ENCODE measurements around the gene GNAI3. TPM values are rescaled to one million over a fixed set of nuclear protein-coding genes. Genes with fewer than 3 reads are reported as not detected.

Gene GNAI3
- total and polyA plus RNA-seq, 9 donors = 6.9 to 10.0 (median 7.4) TPM

- no peak overlapping the region for H3K27ac ChIP-seq (ENCODE audit: low read length)
- no peak for DNase-seq
- H3K27me3 ChIP-seq (ENCODE audit: control insufficient read depth, insufficient read depth, low read length) = no peaks in the 10 kb centered on the region
- peaks cover 34% of the 10 kb centered on the region for H3K4me1 ChIP-seq (ENCODE audit: control insufficient read depth, insufficient read depth, low read length)
- peaks cover 9% of the 10 kb centered on the region for H3K36me3 ChIP-seq (ENCODE audit: control insufficient read depth, insufficient read depth, low read length)
- H3K4me3 ChIP-seq (ENCODE audit: low read length) = no peak overlapping the region
- H3K9me3 ChIP-seq (replicated peaks; ENCODE audit: control insufficient read depth, low read depth, low read length) = no peaks in the 10 kb centered on the region
- WGBS (ENCODE audit: insufficient coverage) = 20% methylated on average over 2 of the region's 2 CpGs
Measured at GRCh38 chr1:109635862-109636200, 87.4 kb downstream of the GNAI3 start.

DNA sequence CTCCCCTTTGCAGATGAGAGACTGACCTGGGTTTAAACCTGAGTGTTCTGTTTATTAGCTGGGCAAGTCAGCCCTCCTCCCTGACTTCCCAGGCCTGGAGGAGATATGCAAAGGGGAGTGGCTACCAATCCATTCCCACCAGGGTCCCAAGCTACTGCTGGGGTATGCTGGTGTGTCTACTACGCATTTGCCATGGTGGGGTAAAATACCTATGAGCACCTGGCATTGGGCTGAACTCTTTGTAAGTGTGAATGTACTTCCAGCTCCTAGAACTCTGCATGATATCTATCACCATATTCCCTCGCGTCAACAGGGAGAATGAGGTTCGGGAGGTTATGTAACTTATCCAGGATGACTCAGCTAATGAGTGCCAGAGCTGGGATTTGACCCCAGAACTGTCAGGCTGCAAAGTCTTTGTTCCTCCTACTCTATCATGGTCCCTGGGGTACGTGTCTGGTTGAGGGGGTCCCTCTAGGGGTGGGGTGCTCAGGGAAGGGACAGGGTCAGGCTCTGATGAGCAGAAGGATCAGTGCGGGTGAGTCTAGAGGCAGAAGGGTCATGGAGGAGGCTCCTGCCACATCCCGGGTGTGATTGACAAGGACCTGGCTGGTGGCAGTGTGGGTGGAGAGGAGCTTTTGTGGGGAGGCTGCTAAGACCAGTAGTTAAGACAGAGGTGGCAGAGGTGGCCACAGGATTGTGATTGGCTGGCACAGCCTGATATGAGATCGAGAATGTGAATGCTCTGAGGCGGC, 88.0 kb downstream of the GNAI3 start:
- H3K36me3 ChIP-seq (ENCODE audit: control insufficient read depth, insufficient read depth, low read length) = peaks cover 4% of the 10 kb centered on the region
- WGBS (ENCODE audit: insufficient coverage) = 40% methylated on average over 2 of the region's 9 CpGs
- no peak for DNase-seq
- H3K9me3 ChIP-seq (replicated peaks; ENCODE audit: control insufficient read depth, low read depth, low read length) = no peaks in the 10 kb centered on the region
- H3K27ac ChIP-seq (ENCODE audit: low read length) = no peak overlapping the region
- H3K4me3 ChIP-seq (ENCODE audit: low read length) = no peak overlapping the region
- peaks cover 28% of the 10 kb centered on the region for H3K4me1 ChIP-seq (ENCODE audit: control insufficient read depth, insufficient read depth, low read length)
- no peaks in the 10 kb centered on the region for H3K27me3 ChIP-seq (ENCODE audit: control insufficient read depth, insufficient read depth, low read length)

GRCh38 chr1:109637446-109637845, 89.0 kb downstream of the GNAI3 start:
- Histone ChIP-seq H3K4me1 (ENCODE audit: control insufficient read depth, insufficient read depth, low read length) (peaks cover 18% of the 10 kb centered on the region), H3K4me3 (ENCODE audit: low read length) (no peak overlapping the region), H3K27ac (ENCODE audit: low read length) (no peak overlapping the region), H3K9me3 (replicated peaks; ENCODE audit: control insufficient read depth, low read depth, low read length) (no peaks in the 10 kb centered on the region), H3K36me3 (ENCODE audit: control insufficient read depth, insufficient read depth, low read length) (peaks cover 3% of the 10 kb centered on the region), H3K27me3 (ENCODE audit: control insufficient read depth, insufficient read depth, low read length) (no peaks in the 10 kb centered on the region)
- DNase-seq = no peak
- no CpG with 5 or more reads among the region's 7 CpGs for WGBS (ENCODE audit: insufficient coverage)

- 87% methylated on average over 5 of the region's 9 CpGs for WGBS (ENCODE audit: insufficient coverage)
- H3K27ac ChIP-seq (ENCODE audit: low read length) = no peak overlapping the region
- no peaks in the 10 kb centered on the region for H3K9me3 ChIP-seq (replicated peaks; ENCODE audit: control insufficient read depth, low read depth, low read length)
- no peaks in the 10 kb centered on the region for H3K36me3 ChIP-seq (ENCODE audit: control insufficient read depth, insufficient read depth, low read length)
- no peaks in the 10 kb centered on the region for H3K27me3 ChIP-seq (ENCODE audit: control insufficient read depth, insufficient read depth, low read length)
- DNase-seq = no peak
- peaks cover 16% of the 10 kb centered on the region for H3K4me1 ChIP-seq (ENCODE audit: control insufficient read depth, insufficient read depth, low read length)
- H3K4me3 ChIP-seq (ENCODE audit: low read length) = no peak overlapping the region
Measured at GRCh38 chr1:109639063-109639840, 90.8 kb downstream of the GNAI3 start.

- H3K9me3 ChIP-seq (replicated peaks; ENCODE audit: control insufficient read depth, low read depth, low read length) = no peaks in the 10 kb centered on the region
- H3K4me3 ChIP-seq (ENCODE audit: low read length) = no peak overlapping the region
- no peaks in the 10 kb centered on the region for H3K36me3 ChIP-seq (ENCODE audit: control insufficient read depth, insufficient read depth, low read length)
- no peak overlapping the region for H3K27ac ChIP-seq (ENCODE audit: low read length)
- no peaks in the 10 kb centered on the region for H3K27me3 ChIP-seq (ENCODE audit: control insufficient read depth, insufficient read depth, low read length)
- WGBS (ENCODE audit: insufficient coverage) = 50% methylated on average over 5 of the region's 6 CpGs
- H3K4me1 ChIP-seq (ENCODE audit: control insufficient read depth, insufficient read depth, low read length) = peaks cover 16% of the 10 kb centered on the region
- DNase-seq = no peak
Measured at GRCh38 chr1:109639841-109640184, 91.4 kb downstream of the GNAI3 start.

DNA sequence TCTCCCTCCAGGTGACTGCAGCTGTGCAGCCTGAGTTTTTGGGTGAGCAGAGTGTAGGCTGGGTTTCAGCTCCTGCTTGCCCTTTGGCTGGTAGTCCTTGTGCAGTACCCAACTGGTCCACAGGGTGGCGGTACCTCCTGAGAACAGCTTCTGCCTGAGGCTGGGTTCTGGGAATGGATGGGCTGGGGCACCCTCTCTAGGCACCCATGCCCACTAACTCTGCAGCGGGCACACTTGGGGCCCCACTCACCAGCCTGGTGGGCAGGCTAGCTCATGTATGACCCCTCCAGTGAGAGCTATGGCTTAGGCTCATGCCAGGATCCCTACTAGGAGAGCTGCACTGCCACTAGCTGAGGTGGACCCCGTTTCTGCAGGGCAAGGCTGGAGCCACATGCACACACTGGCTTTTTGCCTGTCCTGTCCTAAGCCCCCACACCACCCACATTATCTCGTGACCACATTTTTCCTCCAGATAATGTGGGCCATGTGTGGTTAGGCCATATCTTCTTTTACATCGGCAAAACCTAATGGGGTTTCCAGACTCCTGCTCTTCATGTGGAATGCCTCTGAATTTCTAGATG, 92.0 kb downstream of the GNAI3 start:
- H3K4me1 ChIP-seq (ENCODE audit: control insufficient read depth, insufficient read depth, low read length) = peaks cover 16% of the 10 kb centered on the region
- DNase-seq = peak; percentile 62
- no peak overlapping the region for H3K27ac ChIP-seq (ENCODE audit: low read length)
- H3K36me3 ChIP-seq (ENCODE audit: control insufficient read depth, insufficient read depth, low read length) = no peaks in the 10 kb centered on the region
- H3K27me3 ChIP-seq (ENCODE audit: control insufficient read depth, insufficient read depth, low read length) = no peaks in the 10 kb centered on the region
- WGBS (ENCODE audit: insufficient coverage) = 45% methylated on average over 2 of the region's 5 CpGs
- no peak overlapping the region for H3K4me3 ChIP-seq (ENCODE audit: low read length)
- no peaks in the 10 kb centered on the region for H3K9me3 ChIP-seq (replicated peaks; ENCODE audit: control insufficient read depth, low read depth, low read length)

GRCh38 chr1:109641078-109641740, 92.8 kb downstream of the GNAI3 start:
- WGBS (ENCODE audit: insufficient coverage) = 78% methylated on average over 1 of the region's 2 CpGs
- no peaks in the 10 kb centered on the region for H3K9me3 ChIP-seq (replicated peaks; ENCODE audit: control insufficient read depth, low read depth, low read length)
- no peak overlapping the region for H3K4me3 ChIP-seq (ENCODE audit: low read length)
- no peak overlapping the region for H3K27ac ChIP-seq (ENCODE audit: low read length)
- H3K36me3 ChIP-seq (ENCODE audit: control insufficient read depth, insufficient read depth, low read length) = no peaks in the 10 kb centered on the region
- H3K27me3 ChIP-seq (ENCODE audit: control insufficient read depth, insufficient read depth, low read length) = no peaks in the 10 kb centered on the region
- DNase-seq = no peak
- peaks cover 11% of the 10 kb centered on the region for H3K4me1 ChIP-seq (ENCODE audit: control insufficient read depth, insufficient read depth, low read length)

DNA sequence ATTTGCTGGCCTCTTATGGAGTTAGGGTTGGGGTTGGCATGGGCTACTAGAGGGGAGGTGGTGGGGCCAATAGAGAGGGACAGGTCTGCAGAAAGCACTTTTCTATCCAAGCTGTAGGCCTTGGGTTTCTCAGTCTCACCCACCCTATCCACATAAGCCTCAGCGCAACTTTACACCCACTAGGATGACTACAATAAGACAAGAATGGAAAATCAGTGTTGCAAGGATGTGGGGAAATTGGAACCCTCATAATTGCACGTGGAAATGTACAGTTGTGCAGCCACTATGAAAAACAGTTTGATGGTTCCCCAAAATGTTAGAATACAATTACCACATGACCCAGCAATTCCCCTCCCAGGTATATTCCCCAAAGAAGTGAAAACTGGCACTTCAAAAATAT, 93.4 kb downstream of the GNAI3 start:
- H3K27ac ChIP-seq (ENCODE audit: low read length) = no peak overlapping the region
- no peaks in the 10 kb centered on the region for H3K9me3 ChIP-seq (replicated peaks; ENCODE audit: control insufficient read depth, low read depth, low read length)
- H3K4me1 ChIP-seq (ENCODE audit: control insufficient read depth, insufficient read depth, low read length) = peaks cover 10% of the 10 kb centered on the region
- H3K4me3 ChIP-seq (ENCODE audit: low read length) = no peak overlapping the region
- WGBS (ENCODE audit: insufficient coverage) = no CpG with 5 or more reads among the region's 2 CpGs
- no peaks in the 10 kb centered on the region for H3K27me3 ChIP-seq (ENCODE audit: control insufficient read depth, insufficient read depth, low read length)
- no peaks in the 10 kb centered on the region for H3K36me3 ChIP-seq (ENCODE audit: control insufficient read depth, insufficient read depth, low read length)
- no peak for DNase-seq

DNA sequence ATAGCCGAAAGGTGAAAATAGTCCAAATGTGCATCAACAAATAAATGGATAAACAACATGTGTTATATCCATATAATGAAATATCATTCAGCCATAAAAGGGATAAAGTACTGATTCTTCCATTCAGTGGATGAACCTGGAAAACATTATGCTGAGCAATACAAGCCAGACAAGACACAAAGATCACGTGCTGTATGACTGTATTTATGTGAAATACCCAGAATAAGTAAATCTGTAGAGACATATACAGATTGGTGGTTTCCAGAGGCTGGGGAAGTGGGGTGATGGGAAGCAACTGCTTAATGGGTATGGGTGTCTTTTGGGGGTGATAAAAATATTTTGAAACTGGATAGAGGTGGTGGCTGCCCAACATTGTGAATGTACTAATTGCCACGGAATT, 94.2 kb downstream of the GNAI3 start:
- Histone ChIP-seq H3K27ac (ENCODE audit: low read length) (no peak overlapping the region), H3K36me3 (ENCODE audit: control insufficient read depth, insufficient read depth, low read length) (no peaks in the 10 kb centered on the region), H3K4me3 (ENCODE audit: low read length) (no peak overlapping the region), H3K4me1 (ENCODE audit: control insufficient read depth, insufficient read depth, low read length) (peaks cover 10% of the 10 kb centered on the region), H3K27me3 (ENCODE audit: control insufficient read depth, insufficient read depth, low read length) (no peaks in the 10 kb centered on the region), H3K9me3 (replicated peaks; ENCODE audit: control insufficient read depth, low read depth, low read length) (no peaks in the 10 kb centered on the region)
- 40% methylated on average over 1 of the region's 3 CpGs for WGBS (ENCODE audit: insufficient coverage)
- peak; percentile 80 for DNase-seq
